DMS153 treated with DMSO at 0.1 percent for 48 hours (cell line): ENCODE results near the gene GRIK1.

Experiments
- DNase-seq: peaks from one replicate; lab custom pipeline; 2025; ENCODE audit not compliant: unreplicated experiment; lab: John Stamatoyannopoulos, UW

GRIK1 gene

GRCh38 chr21:29647353-29647781 is 292.4 kb downstream of the GRIK1 start:
- no peak for DNase-seq

GRCh38 chr21:29645666-29646553 is 293.9 kb downstream of the GRIK1 start:
- no peak for DNase-seq

- no peak for DNase-seq
These were observed 296.5 kb downstream of the GRIK1 start for GRCh38 chr21:29643289-29643688.

GRCh38 chr21:29642551-29643245 is 297.1 kb downstream of the GRIK1 start:
- no peak for DNase-seq

GRCh38 chr21:29641635-29642550 is 297.9 kb downstream of the GRIK1 start:
- DNase-seq: no peak

GRCh38 chr21:29641001-29641634 is 298.7 kb downstream of the GRIK1 start:
- no peak for DNase-seq

GRCh38 chr21:29640080-29640508 is 299.7 kb downstream of the GRIK1 start:
- no peak for DNase-seq

- no peak for DNase-seq
These were observed 300.3 kb downstream of the GRIK1 start for GRCh38 chr21:29639366-29640079.

GRCh38 chr21:29638761-29639327 is 301.0 kb downstream of the GRIK1 start:
- no peak for DNase-seq

- DNase-seq: no peak
These were observed 301.7 kb downstream of the GRIK1 start for GRCh38 chr21:29638138-29638537.

GRCh38 chr21:29637553-29637952 is 302.2 kb downstream of the GRIK1 start:
- DNase-seq: no peak

- no peak for DNase-seq
These were observed 302.7 kb downstream of the GRIK1 start for GRCh38 chr21:29637134-29637533.

- no peak for DNase-seq
These were observed 305.4 kb downstream of the GRIK1 start for GRCh38 chr21:29634418-29634817.

GRCh38 chr21:29633756-29634155 is 306.0 kb downstream of the GRIK1 start:
- DNase-seq: no peak

GRCh38 chr21:29630441-29630840 is 309.4 kb downstream of the GRIK1 start:
- no peak for DNase-seq

GRCh38 chr21:29627905-29628304 is 311.9 kb downstream of the GRIK1 start:
- DNase-seq: no peak

- DNase-seq: no peak
These were observed 312.9 kb downstream of the GRIK1 start for GRCh38 chr21:29626801-29627470.

- DNase-seq: no peak
These were observed 313.8 kb downstream of the GRIK1 start for GRCh38 chr21:29625990-29626389.

GRCh38 chr21:29624776-29625175 is 315.0 kb downstream of the GRIK1 start:
- DNase-seq: no peak
